T-helper 1 cell treated with Interleukin-12 subunit alpha and Interleukin-12 subunit beta and Interleukin-4 antibody, amounts not matched to agents 30 ng/mL and 1 ng/mL, for 36 hours (primary cell): ENCODE results near the gene OSTM1. TPM values are rescaled to one million over a fixed set of nuclear protein-coding genes. Genes with fewer than 3 reads are reported as not detected.

Experiments used
- intact Hi-C: fragments of 100-400 bp; cut with micrococcal nuclease; formaldehyde crosslinking; loops from one replicate; pipeline ENCODE4 v1.15.1; 2024
- total RNA-seq: library from RNA; stranded (reverse); gene quantifications from 2 replicates; pipeline ENCODE4 v1.2.3, GENCODE V29; 2022

Gene OSTM1
- total RNA-seq, 1 donor from 2014 or later: 43.3 TPM

DNA sequence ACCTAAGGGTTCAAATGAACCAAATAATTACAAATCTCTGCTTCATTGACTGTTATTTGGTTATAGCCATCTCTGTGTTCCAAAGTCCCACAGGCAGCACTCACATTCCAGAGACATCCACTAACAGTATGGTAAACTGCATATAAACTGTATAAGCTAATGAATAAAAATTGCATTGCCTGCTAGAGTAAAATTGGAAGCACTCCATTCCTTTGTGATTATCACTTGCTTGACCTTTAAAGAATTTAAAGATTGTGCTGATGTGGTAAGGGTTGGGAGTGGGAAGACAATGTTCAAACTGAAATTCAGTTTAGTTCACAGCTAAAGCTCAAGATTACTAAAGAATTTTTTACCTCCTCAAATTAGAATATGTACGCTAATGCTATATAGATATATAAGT, 31.0 kb upstream of the OSTM1 start:
- intact Hi-C loops: no loop called here

DNA sequence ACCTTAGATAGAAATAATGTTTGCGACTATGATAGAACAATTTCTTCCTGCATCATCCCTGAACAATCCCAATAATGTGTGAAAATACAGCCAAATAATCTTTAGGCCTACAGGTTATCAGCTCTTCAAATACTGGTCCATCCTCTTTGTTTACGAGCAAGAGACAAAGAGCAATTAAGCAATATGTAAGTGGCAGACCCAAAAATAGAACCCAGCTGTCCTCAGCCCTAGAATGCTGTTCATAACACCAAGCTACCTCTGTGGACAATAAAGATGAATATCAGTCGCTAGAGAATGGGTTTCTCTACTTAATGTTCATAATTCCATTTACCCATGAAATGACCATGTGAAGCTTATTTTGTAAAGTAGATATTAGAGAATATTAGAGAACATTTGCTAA, 28.4 kb upstream of the OSTM1 start:
- intact Hi-C loops: no loop called here

DNA sequence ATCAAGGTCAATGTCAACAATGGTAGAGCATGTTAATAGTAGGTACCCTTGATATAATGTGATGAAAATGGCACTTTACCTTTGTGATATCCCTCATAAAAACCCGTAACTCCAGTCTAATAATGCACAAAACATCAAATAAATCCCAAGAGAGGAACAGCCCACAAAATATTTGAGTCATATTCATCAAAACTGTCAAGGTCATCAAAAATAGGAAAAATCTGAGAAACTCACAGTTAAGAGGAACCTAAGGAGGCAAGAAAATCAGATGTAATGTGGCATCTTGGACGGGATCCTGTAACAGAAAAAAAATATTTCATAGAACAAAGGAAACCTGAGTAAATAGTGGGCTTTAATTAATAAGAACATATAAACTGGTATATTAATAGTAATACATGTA, 25.5 kb upstream of the OSTM1 start:
- intact Hi-C loops: no loop called here

DNA sequence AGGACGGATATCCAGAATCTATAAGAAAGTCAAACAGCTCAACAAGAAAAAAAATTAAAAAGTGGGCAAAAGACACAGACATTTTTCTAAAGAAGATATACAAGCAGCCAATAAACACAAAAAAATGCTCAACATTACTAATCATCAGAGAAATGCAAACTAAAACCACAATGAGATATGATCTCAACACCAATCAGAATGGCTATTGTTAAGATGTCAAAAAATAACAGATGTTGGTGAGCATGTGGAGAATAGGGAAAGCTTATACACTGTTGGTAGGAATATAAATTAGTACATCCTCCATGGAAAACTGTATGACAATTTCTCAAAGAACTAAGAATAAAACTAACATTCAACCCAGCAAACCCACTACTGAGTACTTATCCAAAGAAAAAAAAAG, 23.3 kb upstream of the OSTM1 start:
- intact Hi-C loops: no loop called here

DNA sequence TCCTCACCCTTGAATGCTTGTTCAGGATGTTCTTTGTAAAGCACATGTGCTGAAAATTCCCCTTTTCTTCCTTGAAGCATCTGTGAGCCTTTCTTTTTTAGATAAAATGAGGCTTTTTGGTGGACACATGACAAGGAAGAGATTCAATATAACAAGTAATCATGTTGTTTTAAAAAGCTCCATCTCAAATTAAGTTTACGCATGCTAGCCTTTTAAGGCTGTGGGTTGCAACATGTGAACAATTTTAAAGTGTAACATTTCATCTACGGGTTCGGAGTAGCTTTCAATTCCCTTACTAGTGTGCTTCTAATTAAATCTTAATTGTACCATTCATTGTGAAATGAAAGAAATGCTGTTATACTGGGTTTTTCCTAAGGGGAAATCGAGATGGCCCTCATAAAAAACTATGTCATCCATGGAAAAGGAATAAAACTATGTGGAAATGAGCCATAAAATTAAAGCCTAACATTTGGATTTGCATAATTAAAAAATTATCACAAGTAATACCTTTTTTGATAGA, 19.3 kb upstream of the OSTM1 start:
- intact Hi-C loops: no loop called here

DNA sequence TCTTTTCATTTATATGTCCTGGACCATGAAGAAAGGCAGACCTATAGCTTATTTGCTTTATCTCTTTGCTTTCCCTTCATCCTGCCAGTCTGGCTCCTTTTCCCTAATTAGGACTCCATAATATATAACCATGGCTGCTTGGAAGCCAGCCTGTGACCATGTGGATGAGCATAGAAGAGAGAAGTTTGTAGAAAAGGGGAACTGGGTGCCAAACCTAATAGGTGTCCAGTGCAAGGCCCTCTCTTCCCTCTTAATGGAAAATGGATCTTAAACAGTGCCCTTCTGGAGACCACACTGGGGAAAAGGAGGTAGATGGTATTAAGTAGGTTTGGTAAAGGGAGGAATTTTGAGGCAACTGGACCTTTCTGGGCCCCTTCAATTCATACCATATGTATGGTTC, 16.7 kb upstream of the OSTM1 start:
- intact Hi-C loops: no loop called here

DNA sequence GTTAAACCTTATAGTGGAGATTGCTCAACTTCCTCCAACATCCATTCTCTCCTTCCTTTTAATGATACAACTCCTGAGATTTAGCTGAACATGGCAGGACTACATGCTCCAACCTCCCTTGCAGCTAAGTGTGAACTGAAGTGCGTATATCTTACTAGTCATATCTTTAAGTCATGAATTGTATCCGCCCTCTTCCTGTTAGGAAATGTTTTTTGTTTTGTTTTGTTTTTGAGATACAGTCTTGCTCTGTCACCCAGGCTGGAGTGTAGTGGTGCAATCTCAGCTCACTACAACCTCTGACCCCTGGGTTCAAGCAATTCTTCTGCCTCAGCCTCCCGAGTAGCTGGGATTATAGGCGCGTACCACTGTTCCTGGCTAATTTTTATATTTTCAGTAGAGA, 8.8 kb upstream of the OSTM1 start:
- intact Hi-C loops: no loop called here

DNA sequence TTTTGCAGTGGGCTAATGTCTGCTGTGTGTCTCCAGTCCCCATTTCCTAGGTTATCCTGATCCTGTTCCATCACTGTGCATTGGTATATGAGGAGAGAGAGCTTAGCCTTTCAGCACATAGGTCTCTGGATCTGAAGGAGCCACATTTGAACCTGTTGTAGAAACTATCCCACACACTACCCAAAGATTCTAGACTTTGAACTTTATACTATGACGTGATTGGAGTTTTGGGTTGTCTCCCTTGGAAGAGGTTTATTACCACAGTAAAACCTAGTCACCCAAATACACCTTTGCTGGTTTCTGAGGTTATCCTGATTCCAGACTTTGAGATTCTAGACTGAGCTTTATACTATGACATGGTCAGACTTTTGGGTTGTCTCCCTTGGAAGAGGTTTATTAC, 8.0 kb upstream of the OSTM1 start:
- intact Hi-C loops: no loop called here

DNA sequence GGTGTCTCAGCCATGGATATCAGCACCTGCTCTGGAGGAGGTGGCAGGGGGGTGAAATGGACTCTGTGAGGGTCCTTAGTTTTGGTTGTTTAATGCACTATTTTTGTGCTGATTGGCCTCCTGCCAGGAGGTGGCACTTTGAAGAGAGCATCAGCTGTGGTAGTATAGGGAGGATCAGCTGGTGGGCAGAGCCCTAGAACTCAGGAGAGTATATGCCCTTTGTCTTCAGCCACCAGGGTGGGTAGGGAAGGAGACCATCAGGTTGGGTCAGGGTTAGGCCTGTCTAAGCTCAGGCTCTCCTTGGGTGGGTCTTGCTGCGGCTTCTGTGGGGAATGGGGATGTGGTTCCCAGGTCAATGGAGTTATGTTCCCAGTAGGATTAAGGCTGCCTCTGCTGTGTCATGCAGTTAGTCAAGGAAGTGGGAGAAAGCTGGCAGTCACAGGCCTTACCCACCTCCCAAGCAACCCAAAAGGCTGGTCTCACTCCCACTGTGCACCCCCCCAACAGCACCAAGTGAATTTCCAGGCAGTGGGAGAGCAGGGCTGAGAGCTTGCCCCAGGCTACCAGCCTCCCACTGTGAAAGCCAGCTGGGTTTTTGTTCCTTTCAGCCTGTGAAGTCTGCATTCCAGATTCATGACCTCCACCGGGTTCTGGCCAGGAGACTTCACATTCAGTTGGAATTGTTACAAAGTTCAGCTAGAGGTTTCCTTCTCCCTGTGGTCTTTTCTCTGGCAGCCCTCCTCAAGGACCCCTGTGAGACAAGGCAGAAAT, 5.7 kb upstream of the OSTM1 start:
- intact Hi-C loops: no loop called here

DNA sequence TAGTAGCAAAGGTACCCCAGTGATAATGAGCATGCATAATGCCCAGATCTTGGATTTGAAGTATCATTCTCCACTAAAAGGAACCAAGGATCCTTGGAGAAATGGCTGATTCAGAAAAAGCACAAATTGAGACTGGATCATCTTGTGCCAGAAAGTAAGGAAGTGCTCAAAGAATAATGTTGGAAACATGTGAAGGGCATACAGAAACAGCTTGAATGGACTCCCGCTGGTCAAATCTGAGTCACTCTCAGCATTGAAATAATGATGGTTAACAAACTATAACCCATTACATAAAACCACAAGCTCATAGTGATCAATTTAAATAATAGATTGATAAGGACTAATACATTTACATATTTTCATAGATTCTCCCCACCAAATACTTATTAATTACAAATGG, 3.6 kb upstream of the OSTM1 start:
- intact Hi-C loops: loop anchor here (10.0 kb wide), 4 partner anchors 817 to 1983 kb away; partner anchors contain the start of genes CD164 and MTRES1

DNA sequence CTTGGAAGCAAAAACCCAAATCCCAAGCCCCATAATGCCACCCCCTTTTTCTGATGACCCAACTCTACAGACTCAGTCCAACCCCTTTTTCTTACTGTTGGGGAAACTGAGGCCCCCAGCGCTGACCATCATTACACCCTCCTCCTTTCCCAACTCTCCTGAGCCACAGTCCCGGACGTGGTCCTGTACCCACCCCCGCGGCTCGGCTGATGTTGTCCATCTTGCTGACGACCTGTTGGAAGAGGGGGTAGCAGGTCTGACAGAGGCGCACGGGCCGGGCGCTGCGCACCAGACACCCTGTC, 533 bp downstream of the OSTM1 start:
- intact Hi-C loops: loop anchor here (1.0 to 10.0 kb wide), 15 partner anchors 116 to 1979 kb away; partner anchors contain the start of genes CD164, CEP57L1, MTRES1 and PDSS2

DNA sequence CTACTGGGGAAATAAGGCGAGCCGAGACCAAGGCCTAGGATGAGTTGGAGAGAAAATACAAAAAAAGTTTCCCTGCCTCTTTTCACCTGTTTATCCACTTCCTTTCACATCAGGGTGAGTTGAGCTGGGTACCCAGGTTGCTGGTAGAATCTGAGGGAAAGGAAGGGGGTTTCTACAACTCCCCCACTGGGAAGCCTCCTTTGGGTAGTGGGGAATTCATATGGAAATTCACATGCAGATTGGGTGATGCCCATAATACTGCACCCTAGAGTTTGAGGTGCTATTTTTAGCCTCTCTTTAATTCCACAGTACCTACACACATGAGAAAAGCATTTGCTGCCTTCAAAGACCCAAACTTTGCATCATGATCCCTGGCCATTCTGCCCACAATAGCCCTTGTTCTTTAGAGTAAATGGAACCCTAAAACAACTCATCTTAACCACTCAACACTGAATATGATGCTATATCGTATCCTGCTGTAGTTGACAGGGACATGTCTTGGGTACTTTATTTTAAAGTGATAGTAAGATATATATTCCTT, 2.7 kb downstream of the OSTM1 start:
- intact Hi-C loops: loop anchor here (10.0 kb wide), 4 partner anchors 823 to 1977 kb away; partner anchors contain the start of genes CD164 and MTRES1

DNA sequence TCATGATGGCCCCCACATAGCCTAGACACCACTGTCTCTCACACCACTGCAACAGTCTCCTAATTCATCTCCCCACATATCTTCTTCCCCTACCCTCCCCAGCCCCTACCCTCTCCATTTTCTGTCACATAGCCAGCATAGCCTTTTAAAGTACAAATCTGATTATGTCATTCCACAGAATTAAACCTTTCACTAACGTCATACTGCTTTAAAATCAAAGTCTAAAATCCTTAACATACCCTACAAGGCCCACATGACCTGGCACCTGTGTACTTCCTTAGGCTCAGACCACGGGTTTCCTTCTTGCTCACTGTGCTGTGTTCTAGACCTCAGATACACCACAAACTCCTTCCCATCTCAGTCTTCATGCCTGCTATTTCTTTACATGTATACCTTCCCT, 5.9 kb downstream of the OSTM1 start:
- intact Hi-C loops: no loop called here

DNA sequence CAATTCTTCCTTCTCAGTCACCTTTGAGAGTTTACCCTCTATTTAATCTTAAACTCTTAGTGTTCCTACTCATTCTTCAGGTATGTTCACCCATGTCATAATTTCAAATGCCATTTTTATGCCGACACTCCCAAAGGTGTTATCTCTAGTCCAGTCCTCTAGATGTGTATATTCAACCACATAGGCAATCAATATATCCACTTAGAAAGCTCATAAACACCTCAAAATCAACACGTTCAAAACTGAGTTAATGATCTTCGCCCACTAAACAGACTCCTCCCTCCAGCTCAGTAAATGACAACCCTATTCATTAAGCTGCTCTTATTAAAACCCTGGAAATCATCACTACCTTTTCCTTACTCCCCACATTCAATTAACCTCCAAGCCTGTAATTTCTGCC, 6.4 kb downstream of the OSTM1 start:
- intact Hi-C loops: no loop called here

DNA sequence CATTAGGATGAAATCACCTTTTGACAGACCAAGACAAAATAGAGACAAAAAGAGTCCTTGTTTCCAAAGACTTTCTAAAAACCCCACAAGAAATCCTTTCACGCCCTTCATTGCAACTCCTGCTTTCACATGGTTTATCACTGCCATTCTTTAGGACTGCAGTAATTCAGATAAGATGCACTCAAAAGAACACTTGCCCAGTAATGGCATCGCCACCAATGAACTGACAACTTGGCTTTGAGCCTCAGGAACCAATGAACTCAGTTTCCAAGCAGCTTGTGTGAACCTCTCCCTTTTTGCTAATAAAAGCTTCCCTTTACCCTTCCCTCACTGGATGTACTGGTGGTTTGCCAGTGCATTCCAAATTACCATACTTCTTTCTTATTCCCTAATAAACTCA, 21.8 kb downstream of the OSTM1 start:
- intact Hi-C loops: loop anchor here (5.0 kb wide), 2 partner anchors 95 to 205 kb away; partner anchors contain the start of gene SEC63

DNA sequence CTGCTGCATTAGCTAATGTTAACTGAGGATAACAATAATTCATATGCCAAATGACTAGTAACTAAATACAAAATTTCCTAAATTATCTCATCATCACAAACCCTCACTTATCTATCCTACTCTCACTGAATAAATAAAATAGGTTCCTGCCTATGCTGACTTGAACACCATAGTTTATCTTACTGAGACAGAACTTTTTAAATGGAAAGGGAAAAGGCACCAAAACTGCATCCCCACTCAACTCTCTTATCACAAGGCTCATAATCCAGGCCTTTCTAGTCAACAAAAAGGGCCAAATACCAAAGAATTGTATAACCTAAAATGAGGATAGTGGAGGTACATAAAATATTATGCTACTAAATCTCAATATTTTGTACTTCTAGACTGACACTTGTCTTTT, 23.1 kb downstream of the OSTM1 start:
- intact Hi-C loops: loop anchor here (5.0 kb wide), 2 partner anchors 94 to 204 kb away; partner anchors contain the start of gene SEC63

DNA sequence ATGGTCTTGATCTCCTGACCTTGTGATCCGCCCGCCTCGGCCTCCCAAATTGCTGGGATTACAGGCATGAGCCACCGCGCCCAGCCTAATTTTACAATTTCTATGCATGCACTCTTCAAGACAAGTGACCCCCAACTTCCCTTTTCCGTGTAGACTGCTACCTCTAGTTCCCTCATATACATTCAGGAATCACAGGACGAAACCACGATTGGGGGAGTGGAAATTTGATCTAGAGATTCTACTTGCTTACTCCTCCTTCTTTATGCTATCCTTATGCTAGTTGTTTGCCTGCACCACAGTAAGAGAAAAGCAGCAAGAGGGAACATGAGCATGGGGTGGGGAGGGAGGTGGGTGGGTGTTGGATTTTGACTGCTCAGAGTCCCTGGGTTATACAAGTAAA, 34.9 kb downstream of the OSTM1 start:
- intact Hi-C loops: no loop called here

DNA sequence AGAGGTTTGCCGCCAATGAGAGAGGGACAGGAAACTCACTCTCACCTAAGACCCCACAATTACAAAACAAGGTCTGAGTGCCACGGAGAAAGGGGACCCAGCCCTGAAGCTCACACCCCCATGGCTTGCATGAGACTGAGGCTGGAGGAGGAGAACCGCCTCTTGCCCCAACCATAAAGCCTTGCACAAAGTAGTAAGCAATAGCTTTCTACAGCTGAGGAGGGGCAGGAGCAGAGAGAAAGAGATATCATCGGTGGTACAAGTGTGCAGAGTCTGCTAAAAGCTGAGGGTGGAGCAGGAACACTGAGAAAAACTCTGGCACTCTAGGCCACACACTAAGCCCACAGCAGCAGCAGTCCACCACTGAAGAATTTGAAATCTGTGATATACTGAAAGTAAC, 37.7 kb downstream of the OSTM1 start:
- intact Hi-C loops: no loop called here

DNA sequence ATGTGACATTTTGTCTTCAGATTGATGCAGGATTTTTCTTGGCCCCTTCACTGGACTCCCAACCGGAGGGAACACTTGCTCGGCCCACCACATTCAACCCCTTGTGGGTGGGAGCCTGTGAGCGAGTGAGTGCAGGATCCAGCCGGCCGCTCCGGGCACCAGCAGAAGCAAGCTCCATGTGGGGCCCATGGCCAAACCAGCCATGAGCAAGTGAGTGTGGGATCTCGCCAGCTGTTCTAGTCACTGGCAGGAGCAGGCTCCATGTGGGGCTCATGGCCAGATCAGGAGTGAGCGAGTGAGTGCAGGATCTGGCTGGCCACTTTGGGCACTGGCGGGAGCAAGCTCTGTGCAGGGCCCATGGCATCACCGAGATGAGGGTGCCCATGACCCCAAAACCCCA, 42.6 kb downstream of the OSTM1 start:
- intact Hi-C loops: no loop called here

DNA sequence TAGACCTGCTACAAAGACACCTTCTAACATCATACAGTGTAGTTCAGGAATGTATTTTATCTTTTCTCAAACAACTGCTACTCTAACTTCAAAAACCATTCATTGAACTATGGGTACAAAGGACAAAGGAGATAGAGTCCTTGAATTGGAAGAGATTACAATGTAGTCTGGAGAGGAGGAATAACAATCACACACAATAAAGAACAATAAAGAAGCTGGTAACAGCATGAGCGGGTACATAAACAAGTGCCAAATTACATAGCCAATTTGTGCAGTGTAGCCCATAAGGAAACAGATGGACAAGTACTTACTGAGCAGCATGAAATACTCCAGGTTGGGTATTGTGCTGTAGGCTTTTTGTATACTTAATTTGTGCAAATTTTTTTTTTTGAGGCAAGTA, 44.3 kb downstream of the OSTM1 start:
- intact Hi-C loops: no loop called here

DNA sequence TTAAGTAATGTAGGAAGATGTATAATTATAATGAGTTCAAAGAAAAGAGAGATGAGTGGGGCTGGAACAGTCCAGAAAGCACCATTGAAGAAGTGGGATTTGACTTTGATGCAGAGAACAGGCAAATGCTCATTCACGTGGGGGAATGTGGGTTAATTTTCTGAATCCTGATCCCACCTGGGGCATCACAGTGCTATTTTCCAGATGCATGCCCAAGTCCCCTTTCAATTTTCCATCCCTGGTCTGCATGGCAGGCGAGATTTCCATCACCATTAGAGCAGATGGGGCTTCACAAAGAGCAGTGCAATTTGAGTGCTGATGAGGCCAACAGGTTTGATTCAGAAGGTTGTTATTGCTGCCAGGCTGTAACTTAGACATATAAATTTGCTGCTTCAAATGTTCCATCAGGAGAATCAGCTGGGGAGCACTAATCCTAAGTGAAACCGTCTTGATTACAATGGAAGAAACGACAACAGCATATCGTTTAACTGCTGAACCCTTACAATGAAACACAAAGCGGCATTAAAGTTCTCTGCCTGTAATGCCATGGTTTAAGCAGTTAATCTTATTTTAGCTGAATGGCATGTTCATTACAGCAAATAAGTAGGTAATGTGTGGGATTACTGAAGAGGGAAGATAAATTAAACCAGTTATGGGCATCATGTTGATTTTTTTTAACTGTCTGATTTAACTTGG, 45.2 kb downstream of the OSTM1 start:
- intact Hi-C loops: no loop called here

DNA sequence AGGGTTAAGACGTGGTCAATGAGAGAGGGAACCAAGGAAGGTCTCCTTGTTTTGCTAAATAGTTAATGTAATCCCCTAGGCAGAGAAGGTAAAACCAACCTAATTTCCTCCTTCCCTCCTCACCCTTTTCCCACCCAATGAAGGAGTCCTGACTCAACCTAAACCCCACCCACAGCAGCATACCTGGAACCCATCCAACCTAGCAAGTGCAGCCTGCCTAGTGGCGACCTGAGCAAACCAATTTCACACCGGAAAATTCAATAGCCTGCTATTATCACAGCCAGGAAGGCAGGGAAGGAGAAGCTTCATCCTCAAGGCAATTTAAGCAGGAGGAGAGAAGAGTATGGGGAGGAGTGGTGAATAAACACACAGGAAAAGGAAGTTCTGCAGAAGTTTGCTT, 46.9 kb downstream of the OSTM1 start:
- intact Hi-C loops: no loop called here
